SK-N-SH (cell line): Measurements from ENCODE around the gene CAGE1. TPM values are rescaled to one million over a fixed set of nuclear protein-coding genes. Genes with fewer than 3 reads are reported as not detected.

Experiments used
- CTCF ChIA-PET: fragments of 300-600, 350-600 bp; formaldehyde crosslinking; extraction: SDS; loops from one replicate; lab custom pipeline; 2021; lab: Yijun Ruan, JAX
- POLR2A ChIA-PET: fragments of 350-600 bp; sonication (Branson Sonifier 250); formaldehyde crosslinking; extraction: SDS; loops from one replicate; lab custom pipeline; 2020; ENCODE audit warnings: antibody characterized with exemption, inconsistent platforms; lab: Yijun Ruan, JAX
- DNase-seq: peaks from one replicate; pipeline ENCODE4 v3.0.0; 2012
- H2AFZ ChIP-seq: fragments of 200-600 bp; sonication (generic); 2 replicates; pipeline ENCODE4 v1.8.1; 2016; ENCODE audit warnings: antibody characterized with exemption, mild to moderate bottlenecking, low read depth
- H3F3A ChIP-seq: fragments of 200-600 bp; sonication (generic); replicated peaks from 2 replicates; pipeline ENCODE3; 2016; ENCODE audit warnings: antibody characterized with exemption, mild to moderate bottlenecking; ENCODE audit not compliant: insufficient read depth
- H3K27ac ChIP-seq, 2 experiments: fragments of 200-500 bp in 1 of 2; fragments of 200-600 bp in 1 of 2; sonication (Bioruptor generic) in 1 of 2; sonication (generic), shearing (Covaris generic) in 1 of 2; 2 replicates each; pipeline versions ENCODE4 v1.5.1 to v1.6.1; 2014 to 2016; ENCODE audit warnings: low read depth in 2 of 2, inconsistent platforms in 1 of 2, low read length in 1 of 2, mild to moderate bottlenecking in 1 of 2, mixed read lengths in 1 of 2
- H3K27me3 ChIP-seq: fragments of 200-600 bp; sonication (generic), shearing (Covaris generic); 2 replicates; pipeline ENCODE4 v1.6.1; 2016; ENCODE audit warnings: mixed run types; ENCODE audit not compliant: insufficient read depth
- H3K36me3 ChIP-seq, 2 experiments: fragments of 200-500 bp in 1 of 2; fragments of 200-600 bp in 1 of 2; sonication (Bioruptor generic) in 1 of 2; sonication (generic) in 1 of 2; replicated peaks in 1 of 2; 2 replicates each; pipeline versions ENCODE3 to v1.5.1; 2014 to 2016; ENCODE audit warnings: low read length in 1 of 2, mild to moderate bottlenecking in 1 of 2; ENCODE audit not compliant: insufficient read depth in 2 of 2, control insufficient read depth in 1 of 2
- H3K4me1 ChIP-seq, 2 experiments: fragments of 200-500 bp in 1 of 2; fragments of 200-600 bp in 1 of 2; sonication (Bioruptor generic) in 1 of 2; sonication (generic), shearing (Covaris generic) in 1 of 2; 2 replicates each; pipeline versions ENCODE4 v1.5.1 to v1.6.1; 2014 to 2016; ENCODE audit warnings: low read depth in 1 of 2, low read length in 1 of 2, mixed run types in 1 of 2; ENCODE audit not compliant: insufficient read depth in 2 of 2, control insufficient read depth in 1 of 2
- H3K4me2 ChIP-seq: fragments of 200-600 bp; sonication (generic), shearing (Covaris generic); 2 replicates; pipeline ENCODE4 v1.6.1; 2017; ENCODE audit warnings: mixed run types
- H3K4me3 ChIP-seq, 2 experiments: fragments of 200-500 bp in 1 of 2; fragments of 200-600 bp in 1 of 2; sonication (Bioruptor generic) in 1 of 2; sonication (generic), shearing (Covaris generic) in 1 of 2; 2 replicates each; pipeline versions ENCODE4 v1.5.1 to v1.8.1; 2014 to 2016; ENCODE audit warnings: low read depth in 2 of 2, inconsistent platforms in 1 of 2, low read length in 1 of 2, mild to moderate bottlenecking in 1 of 2, mixed read lengths in 1 of 2, moderate library complexity in 1 of 2
- H3K79me2 ChIP-seq: fragments of 200-600 bp; sonication (generic); 2 replicates; pipeline ENCODE4 v1.8.1; 2017; ENCODE audit warnings: mild to moderate bottlenecking; ENCODE audit not compliant: insufficient read depth
- H3K9ac ChIP-seq: fragments of 200-600 bp; sonication (generic); 2 replicates; pipeline ENCODE4 v1.6.1; 2017; ENCODE audit warnings: mixed run types
- H3K9me2 ChIP-seq: fragments of 200-600 bp; sonication (generic); 2 replicates; pipeline ENCODE4 v1.6.1; 2017; ENCODE audit warnings: mixed run types
- H3K9me3 ChIP-seq: fragments of 200-600 bp; sonication (generic); 2 replicates; pipeline ENCODE4 v1.6.1; 2017; ENCODE audit warnings: mixed run types, mild to moderate bottlenecking, moderate library complexity
- H4K20me1 ChIP-seq: fragments of 200-600 bp; sonication (generic); 2 replicates; pipeline ENCODE4 v1.6.1; 2017; ENCODE audit warnings: mild to moderate bottlenecking, mixed run types; ENCODE audit not compliant: insufficient read depth
- EP300 ChIP-seq, 2 experiments: IDR thresholded peaks; 2 replicates each; pipeline versions ENCODE4 v1.4.0 to v1.6.1; 2012; ENCODE audit warnings: borderline replicate concordance in 1 of 2, low read depth in 1 of 2, low read length in 1 of 2
- NFIC ChIP-seq: IDR thresholded peaks from 2 replicates; pipeline ENCODE4 v1.4.0; 2012; ENCODE audit warnings: borderline replicate concordance
- RAD21 ChIP-seq: IDR thresholded peaks from 2 replicates; pipeline ENCODE4 v1.6.1; 2012; ENCODE audit warnings: mild to moderate bottlenecking, low read length
- RCOR1 ChIP-seq: fragments of 150-350 bp; IDR thresholded peaks from 2 replicates; pipeline ENCODE4 v1.6.1; 2017; ENCODE audit warnings: antibody characterized with exemption, low read length
- SIN3A ChIP-seq: IDR thresholded peaks from 2 replicates; pipeline ENCODE4 v1.6.1; 2012; ENCODE audit warnings: low read depth, mild to moderate bottlenecking, low read length, moderate library complexity, borderline replicate concordance
- TEAD4 ChIP-seq: IDR thresholded peaks from 2 replicates; pipeline ENCODE4 v1.4.0; 2012; ENCODE audit warnings: mild to moderate bottlenecking, borderline replicate concordance; ENCODE audit not compliant: insufficient read depth
- WGBS: methylation state at CpG from one replicate; pipeline ENCODE4 v1.1.6; 2017; ENCODE audit warnings: low lambda C conversion rate; 5-methylcytosine and 5-hydroxymethylcytosine counted together
- polyA plus RNA-seq, 3 experiments: library from polyadenylated mRNA; depleted of rRNA; stranded (reverse); fragments of >200 nt; gene quantifications; 2 replicates each; pipeline ENCODE4 v1.2.3, GENCODE V29; 2012
- TF ChIP-seq, protein P1 (sequence below): IDR thresholded peaks from 2 replicates; pipeline ENCODE4 v1.4.0; 2012; ENCODE audit warnings: low read depth
- TF ChIP-seq, protein P2 (sequence below): IDR thresholded peaks from 2 replicates; pipeline ENCODE4 v1.4.0; 2012; ENCODE audit warnings: low read depth, borderline replicate concordance
- TF ChIP-seq, protein P3 (sequence below): IDR thresholded peaks from 2 replicates; pipeline ENCODE4; 2012
- TF ChIP-seq, protein P4 (sequence below): fragments of 200-600 bp; sonication (generic); IDR thresholded peaks from 2 replicates; pipeline ENCODE4 v1.6.1; 2017; ENCODE audit warnings: antibody characterized with exemption, mild to moderate bottlenecking, moderate library complexity

CAGE1 gene
- polyA plus RNA-seq, 1 of the 3 experiments (the other 2 are of a cell fraction), result not detected

DNA sequence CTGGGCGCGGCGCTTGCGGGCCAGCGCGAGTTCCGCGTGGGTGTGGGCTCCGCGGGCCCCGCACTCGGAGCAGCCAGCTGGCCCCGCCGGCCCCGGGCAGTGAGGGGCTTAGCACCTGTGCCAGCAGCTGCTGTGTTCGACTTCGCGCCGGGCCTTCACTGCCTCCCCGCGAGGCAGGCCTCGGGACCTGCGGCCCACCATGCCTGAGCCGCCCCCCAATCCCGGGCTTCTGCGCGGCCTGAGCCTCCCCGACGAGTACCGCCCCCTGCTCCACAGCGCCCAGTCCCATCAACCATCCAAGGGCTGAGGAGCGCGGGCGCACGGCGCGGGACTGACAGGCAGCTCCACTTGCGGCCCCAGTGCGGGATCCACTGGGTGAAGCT, 36.3 kb upstream of the CAGE1 start:
- ChIA-PET POLR2A (interaction anchor here (0.6 kb wide), 1 partner anchor 19 kb away, joined by 4 read pairs; no protein-coding TSS in a partner anchor), CTCF (interaction anchor here (1.5 to 1.8 kb wide), 2 partner anchors 17 to 189 kb away, joined by 3 to 4 read pairs; no protein-coding TSS in a partner anchor)
- H3K27me3 ChIP-seq, result no peaks in the 10 kb centered on the region
- no peak overlapping the region for H3K4me2 ChIP-seq
- TF ChIP-seq SIN3A (no peak), RCOR1 (no peak), TEAD4 (no peak)
- TF ChIP-seq, protein P1, sequence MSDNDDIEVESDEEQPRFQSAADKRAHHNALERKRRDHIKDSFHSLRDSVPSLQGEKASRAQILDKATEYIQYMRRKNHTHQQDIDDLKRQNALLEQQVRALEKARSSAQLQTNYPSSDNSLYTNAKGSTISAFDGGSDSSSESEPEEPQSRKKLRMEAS, result no peak
- H3K9ac ChIP-seq, result no peak overlapping the region
- H4K20me1 ChIP-seq, result no peaks in the 10 kb centered on the region
- no peak overlapping the region for H3K27ac ChIP-seq
- no peaks in the 10 kb centered on the region for H3K9me3 ChIP-seq
- no peak overlapping the region for H2AFZ ChIP-seq
- H3F3A ChIP-seq, result no peaks in the 10 kb centered on the region
- no peak overlapping the region for H3K4me3 ChIP-seq
- 91% methylated on average over 17 of the region's 39 CpGs for WGBS
- H3K79me2 ChIP-seq, result no peaks in the 10 kb centered on the region
- H3K9me2 ChIP-seq, result no peaks in the 10 kb centered on the region
- no peak for DNase-seq
- no peaks in the 10 kb centered on the region for H3K36me3 ChIP-seq
- H3K4me1 ChIP-seq, result no peaks in the 10 kb centered on the region

DNA sequence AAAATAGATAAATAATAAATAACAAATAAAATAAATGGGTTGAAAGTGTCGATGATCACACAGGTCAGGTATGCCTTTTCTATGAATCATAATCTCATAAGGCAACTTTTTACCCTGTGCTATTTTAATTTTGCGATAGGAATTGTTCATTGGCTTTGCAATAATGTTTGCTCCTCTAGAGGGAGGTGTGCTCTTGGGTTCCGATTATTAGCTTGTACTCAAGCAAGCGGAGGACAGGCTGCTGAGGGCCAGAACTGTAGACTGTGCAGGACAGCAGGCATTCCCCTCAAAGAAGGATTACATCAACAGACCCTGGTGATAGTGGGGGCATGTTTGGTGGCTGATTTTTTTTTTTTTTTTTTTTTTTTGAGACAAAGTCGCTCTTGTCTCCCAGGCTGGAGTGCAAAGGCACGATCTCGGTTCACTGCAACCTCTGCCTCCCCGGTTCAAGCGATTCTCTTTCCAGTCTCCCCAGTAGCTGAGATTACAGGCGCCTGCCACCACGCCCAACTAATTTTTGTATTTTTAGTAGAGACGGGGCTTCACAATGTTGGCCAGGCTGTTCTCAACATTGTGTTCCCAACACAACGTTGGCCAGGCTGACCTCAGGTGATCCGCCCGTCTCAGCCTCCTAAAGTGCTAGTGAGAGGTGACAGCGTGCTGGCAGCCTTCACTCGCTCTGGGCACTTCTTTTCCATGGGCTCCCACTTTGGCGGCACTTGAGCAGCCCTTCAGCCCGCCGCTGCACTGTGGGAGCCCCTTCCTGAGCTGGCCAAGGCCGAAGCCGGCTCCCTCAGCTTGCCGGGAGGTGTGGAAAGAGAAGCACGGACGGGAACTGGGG, 35.6 kb upstream of the CAGE1 start:
- Histone ChIP-seq H4K20me1 (no peaks in the 10 kb centered on the region), H3K4me2 (no peak overlapping the region), H3K9me3 (no peaks in the 10 kb centered on the region), H3K4me1 (no peaks in the 10 kb centered on the region), H3K27ac (no peak overlapping the region), H3K9me2 (no peaks in the 10 kb centered on the region), H3F3A (no peaks in the 10 kb centered on the region), H3K9ac (no peak overlapping the region), H2AFZ (no peak overlapping the region), H3K27me3 (no peaks in the 10 kb centered on the region), H3K79me2 (no peaks in the 10 kb centered on the region), H3K36me3 (no peaks in the 10 kb centered on the region), H3K4me3 (no peak overlapping the region)
- peak; percentile 34 for DNase-seq
- ChIA-PET CTCF (interaction anchor here (0.8 to 1.8 kb wide), 3 partner anchors 18 to 190 kb away, joined by 3 to 4 read pairs (median 3); no protein-coding TSS in a partner anchor), POLR2A (interaction anchor here (0.6 kb wide), 1 partner anchor 19 kb away, joined by 4 read pairs; no protein-coding TSS in a partner anchor)
- TF ChIP-seq, protein P2, sequence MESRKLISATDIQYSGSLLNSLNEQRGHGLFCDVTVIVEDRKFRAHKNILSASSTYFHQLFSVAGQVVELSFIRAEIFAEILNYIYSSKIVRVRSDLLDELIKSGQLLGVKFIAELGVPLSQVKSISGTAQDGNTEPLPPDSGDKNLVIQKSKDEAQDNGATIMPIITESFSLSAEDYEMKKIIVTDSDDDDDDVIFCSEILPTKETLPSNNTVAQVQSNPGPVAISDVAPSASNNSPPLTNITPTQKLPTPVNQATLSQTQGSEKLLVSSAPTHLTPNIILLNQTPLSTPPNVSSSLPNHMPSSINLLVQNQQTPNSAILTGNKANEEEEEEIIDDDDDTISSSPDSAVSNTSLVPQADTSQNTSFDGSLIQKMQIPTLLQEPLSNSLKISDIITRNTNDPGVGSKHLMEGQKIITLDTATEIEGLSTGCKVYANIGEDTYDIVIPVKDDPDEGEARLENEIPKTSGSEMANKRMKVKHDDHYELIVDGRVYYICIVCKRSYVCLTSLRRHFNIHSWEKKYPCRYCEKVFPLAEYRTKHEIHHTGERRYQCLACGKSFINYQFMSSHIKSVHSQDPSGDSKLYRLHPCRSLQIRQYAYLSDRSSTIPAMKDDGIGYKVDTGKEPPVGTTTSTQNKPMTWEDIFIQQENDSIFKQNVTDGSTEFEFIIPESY, result no peak
- no peak for TF ChIP-seq EP300 (IDR thresholded peaks at IDR 0.05; ENCODE audit: borderline replicate concordance in 1 of 2, low read depth in 1 of 2, low read length in 1 of 2)
- TF ChIP-seq, protein P3, sequence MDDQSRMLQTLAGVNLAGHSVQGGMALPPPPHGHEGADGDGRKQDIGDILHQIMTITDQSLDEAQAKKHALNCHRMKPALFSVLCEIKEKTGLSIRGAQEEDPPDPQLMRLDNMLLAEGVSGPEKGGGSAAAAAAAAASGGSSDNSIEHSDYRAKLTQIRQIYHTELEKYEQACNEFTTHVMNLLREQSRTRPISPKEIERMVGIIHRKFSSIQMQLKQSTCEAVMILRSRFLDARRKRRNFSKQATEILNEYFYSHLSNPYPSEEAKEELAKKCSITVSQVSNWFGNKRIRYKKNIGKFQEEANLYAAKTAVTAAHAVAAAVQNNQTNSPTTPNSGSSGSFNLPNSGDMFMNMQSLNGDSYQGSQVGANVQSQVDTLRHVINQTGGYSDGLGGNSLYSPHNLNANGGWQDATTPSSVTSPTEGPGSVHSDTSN, result no peak
- TF ChIP-seq, protein P4, sequence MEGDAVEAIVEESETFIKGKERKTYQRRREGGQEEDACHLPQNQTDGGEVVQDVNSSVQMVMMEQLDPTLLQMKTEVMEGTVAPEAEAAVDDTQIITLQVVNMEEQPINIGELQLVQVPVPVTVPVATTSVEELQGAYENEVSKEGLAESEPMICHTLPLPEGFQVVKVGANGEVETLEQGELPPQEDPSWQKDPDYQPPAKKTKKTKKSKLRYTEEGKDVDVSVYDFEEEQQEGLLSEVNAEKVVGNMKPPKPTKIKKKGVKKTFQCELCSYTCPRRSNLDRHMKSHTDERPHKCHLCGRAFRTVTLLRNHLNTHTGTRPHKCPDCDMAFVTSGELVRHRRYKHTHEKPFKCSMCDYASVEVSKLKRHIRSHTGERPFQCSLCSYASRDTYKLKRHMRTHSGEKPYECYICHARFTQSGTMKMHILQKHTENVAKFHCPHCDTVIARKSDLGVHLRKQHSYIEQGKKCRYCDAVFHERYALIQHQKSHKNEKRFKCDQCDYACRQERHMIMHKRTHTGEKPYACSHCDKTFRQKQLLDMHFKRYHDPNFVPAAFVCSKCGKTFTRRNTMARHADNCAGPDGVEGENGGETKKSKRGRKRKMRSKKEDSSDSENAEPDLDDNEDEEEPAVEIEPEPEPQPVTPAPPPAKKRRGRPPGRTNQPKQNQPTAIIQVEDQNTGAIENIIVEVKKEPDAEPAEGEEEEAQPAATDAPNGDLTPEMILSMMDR, result peak; percentile 43; the same call in 1 of the 2 replicates
- TF ChIP-seq, protein P1, result no peak
- TF ChIP-seq NFIC, result no peak
- peak; percentile 48 for TF ChIP-seq RAD21
- WGBS, result 83% methylated on average over 20 of the region's 25 CpGs
